ENCODE results near the gene TTC33. TPM values are rescaled to one million over a fixed set of nuclear protein-coding genes. Genes with fewer than 3 reads are reported as not detected.

TTC33 gene
- total RNA-seq, 4 donors from 2014 or later, result 5.0 to 12.6 (median 7.0) TPM

DNA sequence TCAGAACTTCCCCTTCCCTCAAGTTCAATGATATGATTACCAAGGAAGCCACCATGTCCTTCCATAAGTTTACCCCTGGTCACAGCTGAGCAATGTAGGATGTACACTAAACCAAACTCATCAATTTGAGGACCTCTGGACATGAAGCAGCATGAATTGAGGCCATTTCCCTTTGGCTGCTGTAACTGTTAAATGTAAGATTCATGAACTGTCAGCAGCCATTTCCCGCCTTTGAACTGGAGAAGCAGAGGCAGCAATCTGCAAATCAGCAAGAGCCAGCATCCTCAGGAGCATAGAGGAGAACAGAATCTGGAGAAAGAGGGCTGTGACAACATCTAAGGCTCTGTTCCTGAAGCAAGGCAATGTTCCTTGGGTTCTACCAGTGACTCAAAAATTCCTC lies 180.3 kb downstream of the TTC33 start:
- Histone ChIP-seq H3K4me3 (no peak overlapping the region), H3K27ac (no peak overlapping the region), H3K9me3 (no peaks in the 10 kb centered on the region), H3K27me3 (no peaks in the 10 kb centered on the region), H3K4me1 (no peaks in the 10 kb centered on the region), H3K36me3 (no peaks in the 10 kb centered on the region)
- no peak for DNase-seq
- WGBS, 2 donors, result 71 to 86% methylated on average over 1 of the region's 1 CpG
- intact Hi-C loops (cut with DNase I), result no loop called here
- TF ChIP-seq, protein P1, sequence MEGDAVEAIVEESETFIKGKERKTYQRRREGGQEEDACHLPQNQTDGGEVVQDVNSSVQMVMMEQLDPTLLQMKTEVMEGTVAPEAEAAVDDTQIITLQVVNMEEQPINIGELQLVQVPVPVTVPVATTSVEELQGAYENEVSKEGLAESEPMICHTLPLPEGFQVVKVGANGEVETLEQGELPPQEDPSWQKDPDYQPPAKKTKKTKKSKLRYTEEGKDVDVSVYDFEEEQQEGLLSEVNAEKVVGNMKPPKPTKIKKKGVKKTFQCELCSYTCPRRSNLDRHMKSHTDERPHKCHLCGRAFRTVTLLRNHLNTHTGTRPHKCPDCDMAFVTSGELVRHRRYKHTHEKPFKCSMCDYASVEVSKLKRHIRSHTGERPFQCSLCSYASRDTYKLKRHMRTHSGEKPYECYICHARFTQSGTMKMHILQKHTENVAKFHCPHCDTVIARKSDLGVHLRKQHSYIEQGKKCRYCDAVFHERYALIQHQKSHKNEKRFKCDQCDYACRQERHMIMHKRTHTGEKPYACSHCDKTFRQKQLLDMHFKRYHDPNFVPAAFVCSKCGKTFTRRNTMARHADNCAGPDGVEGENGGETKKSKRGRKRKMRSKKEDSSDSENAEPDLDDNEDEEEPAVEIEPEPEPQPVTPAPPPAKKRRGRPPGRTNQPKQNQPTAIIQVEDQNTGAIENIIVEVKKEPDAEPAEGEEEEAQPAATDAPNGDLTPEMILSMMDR (IDR thresholded peaks at IDR 0.05), result no peak
- TF ChIP-seq POLR2A (IDR thresholded peaks at IDR 0.05), result no peak

DNA sequence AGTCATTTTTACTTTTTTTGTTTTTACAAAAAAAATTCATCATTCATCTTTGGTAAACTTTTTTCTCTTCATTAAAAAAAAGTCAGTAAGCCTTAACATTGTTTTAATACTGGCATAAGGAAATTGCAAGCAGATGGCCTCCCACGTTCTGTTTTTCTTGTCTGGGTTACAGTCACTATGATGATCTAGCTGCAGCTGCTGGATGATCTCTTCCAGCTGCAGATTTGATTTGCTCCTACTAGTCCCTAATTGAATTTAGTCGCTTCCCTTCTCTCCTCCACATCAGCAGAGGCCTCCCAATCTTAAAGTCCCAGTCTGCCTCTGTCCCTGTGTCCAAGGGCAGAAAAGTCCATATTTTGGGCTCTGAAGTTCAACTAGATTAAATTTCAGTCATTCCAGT lies 182.8 kb downstream of the TTC33 start:
- intact Hi-C loops (cut with DNase I), result no loop called here
- H3K4me3 ChIP-seq, result no peak overlapping the region
- no peaks in the 10 kb centered on the region for H3K4me1 ChIP-seq
- no peaks in the 10 kb centered on the region for H3K27me3 ChIP-seq
- TF ChIP-seq, protein P1 (IDR thresholded peaks at IDR 0.05), result no peak
- no peak for TF ChIP-seq POLR2A (IDR thresholded peaks at IDR 0.05)
- H3K9me3 ChIP-seq, result no peaks in the 10 kb centered on the region
- H3K36me3 ChIP-seq, result no peaks in the 10 kb centered on the region
- no peak overlapping the region for H3K27ac ChIP-seq
- 59 to 63% methylated on average over 2 of the region's 2 CpGs for WGBS, 2 donors
- DNase-seq, result no peak

DNA sequence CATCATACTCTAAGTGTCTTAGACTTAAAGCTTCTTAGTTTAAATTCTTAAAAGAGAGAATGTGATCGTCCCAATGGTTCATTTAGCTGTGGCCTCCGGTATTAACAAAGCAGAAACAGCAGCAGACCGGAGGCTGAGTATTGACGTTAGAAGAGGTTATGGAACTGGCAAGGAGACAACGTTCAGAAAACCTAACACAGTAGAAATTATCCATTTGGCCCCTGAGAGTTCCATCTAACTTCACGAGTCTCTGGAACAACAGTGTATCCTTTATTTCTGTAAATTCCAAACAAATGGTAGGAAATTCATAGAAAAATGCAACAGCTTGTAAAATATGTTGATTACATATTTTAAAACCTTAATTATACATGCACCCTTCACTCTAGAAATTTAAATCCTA lies 183.4 kb downstream of the TTC33 start:
- Histone ChIP-seq H3K4me3 (no peak overlapping the region), H3K27ac (peak overlapping the region in 2 of 4 donors; percentile 24 to 34), H3K4me1 (no peaks in the 10 kb centered on the region), H3K36me3 (no peaks in the 10 kb centered on the region), H3K27me3 (no peaks in the 10 kb centered on the region), H3K9me3 (no peaks in the 10 kb centered on the region)
- intact Hi-C loops (cut with DNase I), result no loop called here
- no peak for DNase-seq
- 53 to 71% methylated on average over 6 of the region's 6 CpGs for WGBS, 2 donors
- TF ChIP-seq, protein P1 (IDR thresholded peaks at IDR 0.05), result no peak
- no peak for TF ChIP-seq POLR2A (IDR thresholded peaks at IDR 0.05)

DNA sequence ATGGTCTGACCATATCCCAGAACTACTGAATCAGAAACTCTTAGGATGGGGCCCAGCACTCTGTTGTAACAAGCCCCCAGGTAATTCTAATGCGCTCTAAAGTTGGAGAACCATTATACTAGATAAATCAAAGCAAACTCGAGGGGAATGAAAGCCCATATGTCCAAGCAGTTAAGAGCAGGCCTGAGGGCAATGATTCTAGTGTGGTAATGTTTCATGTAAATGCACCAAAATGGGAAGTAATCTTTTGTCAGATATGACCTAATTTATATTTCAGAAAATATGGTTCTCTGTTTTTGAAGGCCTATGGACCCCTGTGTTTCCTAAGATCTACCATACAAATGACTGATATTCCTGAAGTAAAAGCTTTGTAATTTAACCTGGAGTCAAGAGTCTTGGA lies 184.0 kb downstream of the TTC33 start:
- no peaks in the 10 kb centered on the region for H3K36me3 ChIP-seq
- no peaks in the 10 kb centered on the region for H3K9me3 ChIP-seq
- no peak for TF ChIP-seq POLR2A (IDR thresholded peaks at IDR 0.05)
- TF ChIP-seq, protein P1 (IDR thresholded peaks at IDR 0.05), result no peak
- H3K4me1 ChIP-seq, result no peaks in the 10 kb centered on the region
- WGBS, 2 donors, result 82 to 90% methylated on average over 2 of the region's 2 CpGs
- peak overlapping the region in 1 of 4 donors; percentile 34 for H3K27ac ChIP-seq
- intact Hi-C loops (cut with DNase I), result no loop called here
- H3K27me3 ChIP-seq, result no peaks in the 10 kb centered on the region
- DNase-seq, result no peak
- no peak overlapping the region for H3K4me3 ChIP-seq

DNA sequence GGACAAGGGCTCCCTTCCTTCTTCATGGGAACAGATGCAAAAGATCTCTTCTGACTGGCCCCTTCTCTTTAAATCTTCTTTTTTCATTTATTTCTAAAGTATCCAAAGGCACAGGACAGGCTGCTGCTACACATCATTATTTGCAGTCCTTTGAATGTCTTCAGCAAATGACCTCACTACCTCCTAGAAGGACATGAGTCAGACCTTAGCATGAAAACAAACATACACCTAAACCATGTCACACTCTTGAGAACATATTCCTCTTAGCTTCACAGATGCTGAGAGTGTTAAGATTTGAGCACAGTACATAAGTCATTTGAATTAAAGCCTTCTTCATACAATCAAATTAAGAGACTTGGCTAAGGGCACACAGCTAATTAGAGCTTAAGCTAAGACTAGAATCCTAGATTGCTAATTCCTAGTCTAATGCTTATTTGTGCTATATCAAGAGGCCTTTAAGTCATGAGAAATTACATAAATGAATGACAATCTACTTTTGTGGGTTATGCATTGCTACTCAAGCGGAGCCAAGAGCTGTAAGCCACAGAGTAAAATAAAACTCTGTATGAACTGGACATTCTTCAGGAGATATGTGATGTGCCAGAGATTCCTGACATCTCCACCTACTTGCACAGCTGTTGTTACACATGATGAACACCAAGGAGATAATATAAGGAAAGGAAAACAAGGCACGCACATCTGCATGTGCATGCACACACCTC lies 185.2 kb downstream of the TTC33 start:
- intact Hi-C loops (cut with DNase I), result no loop called here
- 87 to 88% methylated on average over 2 of the region's 2 CpGs for WGBS, 2 donors
- Histone ChIP-seq H3K9me3 (no peaks in the 10 kb centered on the region), H3K4me3 (no peak overlapping the region), H3K27ac (peak overlapping the region in 2 of 4 donors; percentile 14 to 22), H3K27me3 (no peaks in the 10 kb centered on the region), H3K4me1 (no peaks in the 10 kb centered on the region), H3K36me3 (no peaks in the 10 kb centered on the region)
- no peak for TF ChIP-seq POLR2A (IDR thresholded peaks at IDR 0.05)
- TF ChIP-seq, protein P1 (IDR thresholded peaks at IDR 0.05), result no peak
- no peak for DNase-seq
